NCI-H2227 (cell line): ENCODE results near the gene SMARCA1.
A peak's percentile ranks its signal among the peaks of the same experiment; 100 is the strongest.
"Not testable (repeated sequence)": the region's sequence is repeated elsewhere in the genome, so short reads cannot be mapped to it uniquely, and the experiment has no call there.

ENCODE experiments used
- DNase-seq: peaks from one replicate; lab custom pipeline; 2025; ENCODE audit not compliant: unreplicated experiment; lab: John Stamatoyannopoulos, UW

SMARCA1 gene

GRCh38 chrX:129523079-129523911, at the start of gene SMARCA1:
TSS of gene SMARCA1 (minus strand) at chrX:129523490. CDS start at chrX:129523370, 120 bp downstream.
- peak; percentile 81 for DNase-seq

DNA sequence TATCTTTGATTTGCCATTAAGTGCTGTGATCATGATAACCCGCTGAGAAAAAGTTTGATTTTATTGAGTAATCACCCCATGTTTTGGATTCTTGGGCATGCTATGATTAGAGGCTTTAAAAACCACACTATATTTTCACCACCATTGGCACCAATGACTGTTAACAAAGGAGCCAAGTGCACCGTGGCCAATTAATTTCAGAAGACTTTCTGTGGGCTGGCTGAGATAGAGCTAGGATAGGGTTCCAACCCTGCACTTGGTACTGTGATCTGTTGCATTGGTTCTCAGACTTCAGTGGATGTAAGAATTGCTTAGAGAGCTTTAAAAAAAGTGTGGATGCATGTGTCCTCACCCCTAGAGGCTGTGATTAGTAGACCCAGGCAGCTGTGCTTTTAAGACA, 49.1 kb upstream of the SMARCA1 start:
- no peak for DNase-seq

GRCh38 chrX:129568349-129568748, 45.1 kb upstream of the SMARCA1 start:
- no peak for DNase-seq

GRCh38 chrX:129566073-129566472, 42.8 kb upstream of the SMARCA1 start:
- no peak for DNase-seq

DNA sequence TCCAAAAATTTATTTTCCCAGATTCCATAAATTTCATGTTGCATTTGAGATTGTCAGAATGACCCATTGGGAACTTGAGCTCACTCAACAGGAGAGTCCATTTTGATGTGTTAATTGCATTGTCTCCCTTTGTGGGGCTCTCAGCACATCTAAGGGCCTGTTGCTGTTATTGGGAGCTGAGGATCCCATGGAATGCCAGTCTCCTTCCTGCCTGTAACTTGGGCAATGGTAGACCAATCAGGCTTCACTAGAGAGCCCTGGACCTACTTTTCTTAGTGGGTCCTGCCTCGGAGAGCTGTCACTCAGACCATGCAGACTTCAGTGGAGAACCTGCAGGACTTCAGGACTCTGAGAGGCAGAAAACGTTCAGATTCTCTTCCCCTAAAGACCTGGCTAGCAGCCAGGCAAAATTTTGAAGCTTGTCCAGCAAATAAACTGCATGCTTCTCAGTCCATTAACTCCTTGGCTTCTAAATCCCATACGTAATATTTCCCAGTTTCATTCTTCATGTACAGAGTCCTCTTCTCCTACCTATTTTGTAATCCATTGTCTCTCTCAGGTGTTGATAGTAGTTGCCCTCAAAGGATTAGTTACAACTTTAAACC, 41.9 kb upstream of the SMARCA1 start:
- no peak for DNase-seq

GRCh38 chrX:129564345-129564744, 41.1 kb upstream of the SMARCA1 start:
- DNase-seq, result not testable (repeated sequence)

- no peak for DNase-seq
These were observed 38.2 kb upstream of the SMARCA1 start for GRCh38 chrX:129561453-129561852.

DNA sequence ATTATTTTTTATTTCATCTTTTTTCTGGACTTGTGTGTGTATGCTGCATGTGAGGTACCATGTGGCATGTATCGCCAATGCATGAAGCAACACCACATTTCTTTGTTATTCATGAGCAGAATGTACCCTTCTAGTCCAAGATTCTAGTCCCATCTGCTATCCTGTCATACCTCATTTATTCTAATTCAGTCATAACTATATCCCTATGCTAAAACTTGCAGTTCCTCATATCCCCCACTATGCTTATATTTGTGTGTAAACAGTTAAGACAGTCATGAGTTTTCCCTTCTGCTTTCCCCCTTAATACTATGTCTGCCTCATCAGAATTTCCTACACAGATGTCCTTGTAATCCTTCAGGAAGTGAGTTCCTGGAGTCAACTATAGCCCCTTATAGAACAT, 36.5 kb upstream of the SMARCA1 start:
- no peak for DNase-seq

GRCh38 chrX:129557844-129558480, 34.7 kb upstream of the SMARCA1 start:
- DNase-seq, result no peak

DNA sequence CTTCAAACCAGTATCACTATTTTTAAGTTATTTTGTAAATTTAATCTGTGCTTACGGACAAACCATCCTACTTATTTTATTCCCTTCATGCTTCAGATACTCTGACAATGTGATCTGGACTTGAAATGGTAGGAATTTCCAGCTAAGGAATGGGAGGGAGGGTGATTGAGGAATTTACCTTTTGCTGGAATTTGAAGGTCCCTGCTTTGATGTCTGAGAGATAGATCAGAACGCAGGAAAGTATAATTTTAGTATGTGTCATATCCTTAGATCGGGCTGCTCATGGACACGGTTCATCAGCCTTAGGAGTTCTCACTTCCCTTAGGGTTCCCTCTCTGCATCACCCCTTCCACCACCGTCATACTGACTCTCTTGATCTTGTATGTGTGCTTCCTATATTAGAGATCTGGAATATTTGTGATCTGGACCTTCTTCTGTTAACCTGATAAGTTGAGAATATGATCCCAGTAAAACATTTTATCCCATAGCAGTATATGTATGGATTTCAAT, 33.6 kb upstream of the SMARCA1 start:
- DNase-seq, result no peak

DNA sequence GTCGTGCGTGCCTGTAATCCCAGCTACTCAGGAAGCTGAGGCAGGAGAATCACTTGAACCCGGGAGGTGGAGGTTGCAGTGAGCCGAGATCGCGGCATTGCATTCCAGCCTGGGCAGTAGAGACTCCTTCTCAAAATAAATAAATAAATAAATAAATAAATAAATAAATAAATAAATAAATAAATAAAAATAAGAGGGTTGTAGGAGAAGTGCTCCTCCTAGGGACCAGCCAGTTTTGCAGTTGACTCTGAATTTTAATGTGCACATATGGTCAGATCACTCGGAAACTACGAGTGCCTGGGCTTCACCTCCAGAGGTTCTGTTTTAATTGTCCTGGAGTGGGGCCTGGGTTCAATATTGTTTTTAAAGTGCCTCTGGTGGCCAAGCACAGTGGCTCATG, 31.5 kb upstream of the SMARCA1 start:
- not testable (repeated sequence) for DNase-seq

DNA sequence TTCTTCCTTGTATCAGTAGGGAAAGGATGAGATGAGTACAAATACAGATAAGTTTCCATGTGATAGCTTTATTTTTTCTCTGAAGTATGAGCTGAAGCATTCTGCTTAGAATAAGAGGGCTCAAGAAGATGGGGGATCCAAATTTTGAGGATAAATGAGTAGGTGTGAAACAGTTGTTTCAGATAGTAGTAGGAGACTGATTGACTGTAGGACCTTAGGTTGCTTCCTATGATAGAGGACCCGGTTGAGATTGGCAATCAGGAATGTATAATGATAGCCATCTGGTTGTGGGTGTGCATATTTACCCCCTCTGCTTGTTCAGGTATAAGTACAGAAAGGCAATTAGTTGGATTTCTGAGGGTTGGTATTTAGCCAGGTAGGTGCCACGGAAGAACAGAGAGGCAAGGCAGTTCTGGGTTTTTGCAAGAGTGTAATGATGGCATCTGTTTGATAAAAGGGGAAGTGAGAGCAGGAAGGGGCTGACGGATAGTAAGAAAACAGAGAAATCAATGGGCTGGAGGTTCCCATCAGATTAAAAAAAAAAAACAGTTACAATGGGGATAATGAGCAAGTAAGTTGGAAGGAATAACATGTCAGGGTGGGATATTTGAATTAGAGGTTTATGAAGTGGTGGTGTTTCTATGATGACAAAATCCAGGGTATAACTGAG, 30.5 kb upstream of the SMARCA1 start:
- no peak for DNase-seq

- DNase-seq, result no peak
These were observed 25.8 kb upstream of the SMARCA1 start for GRCh38 chrX:129549124-129549523.

DNA sequence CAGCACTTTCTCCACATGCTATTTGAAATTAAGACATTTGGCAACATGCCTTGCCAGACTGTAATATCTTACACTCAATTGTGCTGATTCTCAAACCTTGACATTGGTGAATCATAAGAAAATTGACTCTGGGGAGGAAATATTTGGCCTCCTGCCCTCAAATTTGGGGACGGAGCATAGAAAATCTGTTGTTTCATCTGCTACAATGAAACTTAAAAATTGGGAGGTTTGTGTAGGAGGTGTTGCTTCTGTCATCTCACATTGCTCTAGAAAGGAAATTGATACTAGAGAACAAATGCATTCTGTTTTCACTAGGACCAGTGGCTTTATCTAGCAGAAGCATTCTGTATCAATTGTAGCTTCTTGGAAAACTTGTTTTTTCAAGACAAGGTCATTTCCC, 22.1 kb upstream of the SMARCA1 start:
- no peak for DNase-seq

DNA sequence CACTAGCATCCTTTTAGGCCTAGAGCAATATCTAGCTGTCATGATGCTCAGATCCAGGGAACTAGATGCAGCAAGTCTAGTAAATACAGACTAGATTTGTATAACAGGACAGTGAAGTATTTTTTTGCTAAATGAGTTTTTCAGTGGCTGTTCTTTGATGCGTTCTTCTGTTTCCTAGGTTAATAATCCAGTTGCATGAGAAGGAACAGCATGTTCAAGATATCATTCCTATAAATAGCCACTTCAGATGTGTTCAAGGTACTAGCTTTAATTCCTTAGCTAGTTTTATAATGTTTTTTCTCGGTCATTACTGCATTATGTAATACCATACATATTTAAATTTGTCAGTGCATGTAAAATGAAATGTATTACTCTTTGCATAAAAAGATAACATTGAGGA, 21.5 kb upstream of the SMARCA1 start:
- no peak for DNase-seq

- DNase-seq, result no peak
These were observed 17.5 kb upstream of the SMARCA1 start for GRCh38 chrX:129540722-129541184.

DNA sequence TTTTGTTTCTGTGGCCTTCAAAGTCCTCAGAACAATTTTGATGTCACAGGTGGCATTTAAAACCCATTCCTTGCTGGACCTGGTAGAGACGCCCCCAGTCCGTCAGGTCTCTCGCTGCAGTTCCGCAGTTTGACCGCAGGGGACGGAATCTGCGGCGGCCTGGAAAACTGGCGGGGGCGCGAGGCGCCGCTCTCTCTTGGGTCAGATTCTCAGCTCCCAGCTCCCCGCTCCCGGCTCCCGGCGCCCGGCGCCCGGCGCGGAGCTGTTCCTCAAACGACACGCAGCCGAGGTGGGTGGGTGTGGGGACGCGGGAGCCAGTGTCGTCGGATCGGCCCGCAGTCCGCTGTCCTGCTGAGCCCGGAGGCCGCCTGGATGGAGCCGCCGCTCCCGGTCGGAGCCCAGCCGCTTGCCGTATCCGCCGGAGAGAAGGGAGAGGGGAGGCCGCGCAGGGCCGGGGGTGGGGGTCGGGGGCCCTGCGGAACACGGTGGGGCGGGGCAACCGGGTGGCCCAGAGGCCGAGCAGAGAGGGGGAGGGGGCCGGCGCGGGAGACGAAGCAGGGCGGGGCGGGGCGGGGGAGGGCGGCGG, 16.9 kb upstream of the SMARCA1 start, which contains the start of gene OCRL:
Gene OCRL, plus strand, starts transcription at position 192 of the 586 bp plus-strand sequence. Its CDS starts 181 bp downstream, at position 373.
- peak; percentile 92 for DNase-seq

DNA sequence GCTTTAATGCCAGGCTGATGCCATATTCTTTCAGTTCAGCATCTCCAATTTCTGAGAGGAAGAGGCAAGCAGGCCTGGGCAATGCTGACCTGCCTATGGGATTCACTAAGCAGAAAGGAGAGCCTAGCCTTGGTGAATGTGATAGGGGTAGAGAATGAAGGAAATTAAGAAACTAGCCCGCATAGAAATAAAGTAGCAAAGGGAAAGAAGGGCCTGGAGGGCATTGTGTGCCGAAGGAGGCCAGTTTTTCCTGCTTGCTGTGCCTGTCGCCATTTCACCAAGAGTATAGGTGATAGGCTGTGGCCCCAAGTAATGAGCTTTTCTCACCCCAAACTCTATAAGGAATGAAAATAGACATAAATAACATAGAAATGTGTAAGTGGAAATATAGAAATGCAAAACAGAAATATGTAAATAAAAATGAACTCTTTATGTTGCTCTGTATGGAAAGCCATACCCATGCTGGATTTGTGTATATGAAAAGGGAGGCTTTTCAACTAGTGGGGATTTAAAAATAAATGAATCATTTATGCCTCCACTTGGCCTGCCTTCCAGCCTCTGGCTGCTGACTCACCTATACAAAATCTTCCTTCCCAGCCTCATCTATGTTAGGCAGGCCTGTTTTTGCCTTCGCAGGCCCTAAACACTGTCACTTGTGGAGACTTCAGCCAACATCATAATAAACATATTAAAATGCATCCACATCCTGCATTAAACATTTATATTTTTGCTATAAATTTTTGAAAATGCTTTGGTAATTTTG, 11.7 kb upstream of the SMARCA1 start:
- DNase-seq, result no peak

- DNase-seq, result no peak
These were observed 7.8 kb upstream of the SMARCA1 start for GRCh38 chrX:129531132-129531531.

DNA sequence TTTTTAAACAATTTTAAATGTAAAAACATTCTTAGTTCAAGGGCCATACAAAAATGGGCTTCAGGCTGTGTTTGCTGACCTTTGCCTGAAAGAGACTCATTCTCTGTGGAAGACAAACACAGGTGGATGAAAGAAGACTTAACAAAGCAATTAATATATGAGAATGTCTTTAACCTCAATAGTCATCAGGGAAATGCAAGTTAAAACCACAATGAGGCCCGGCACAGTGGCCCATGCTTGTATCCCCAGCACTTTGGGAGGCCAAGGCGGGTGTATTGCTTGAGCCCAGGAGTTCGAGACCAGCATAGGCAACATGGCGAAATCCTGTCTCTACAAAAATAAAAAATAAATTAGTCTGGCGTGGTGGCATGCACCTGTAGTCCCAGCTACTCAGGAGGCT, 7.1 kb upstream of the SMARCA1 start:
- no peak for DNase-seq
